HepG2 (cell line): ENCODE measurements around the gene PLCB1. TPM values are rescaled to one million over a fixed set of nuclear protein-coding genes. Genes with fewer than 3 reads are reported as not detected.

Source experiments
- AHR ChIP-seq: IDR thresholded peaks from 2 replicates; pipeline ENCODE4 v1.6.1; 2018; ENCODE audit warnings: missing genetic modification reagents, missing compliant biosample characterization
- BRF2 ChIP-seq: sonication (generic); formaldehyde crosslinking; IDR thresholded peaks from 2 replicates; pipeline ENCODE4 v1.8.1; 2022; ENCODE audit warnings: mild to moderate bottlenecking, missing genetic modification reagents
- CREM ChIP-seq, 2 experiments: sonication (generic) in 1 of 2; formaldehyde crosslinking in 1 of 2; IDR thresholded peaks; 2 replicates each; pipeline versions ENCODE4 v1.4.0 to v1.6.1; 2016 to 2020; ENCODE audit warnings: antibody characterized with exemption in 1 of 2, mild to moderate bottlenecking in 1 of 2, missing genetic modification reagents in 1 of 2
- DPF2 ChIP-seq: sonication (generic); formaldehyde crosslinking; IDR thresholded peaks from 2 replicates; pipeline ENCODE4 v1.4.0; 2020; ENCODE audit warnings: mild to moderate bottlenecking, low read depth, missing genetic modification reagents, borderline replicate concordance
- EHMT2 ChIP-seq: fragments of 200-600 bp; sonication (generic); IDR thresholded peaks from 2 replicates; pipeline ENCODE4 v1.7.0; 2017; ENCODE audit warnings: antibody characterized with exemption, low read depth, low read length, borderline replicate concordance
- HDAC2 ChIP-seq: sonication (generic); formaldehyde crosslinking; IDR thresholded peaks from 2 replicates; pipeline ENCODE4 v1.4.0; 2020; ENCODE audit warnings: missing genetic modification reagents
- ISX ChIP-seq: sonication (generic); formaldehyde crosslinking; conservative IDR thresholded peaks from 2 replicates; pipeline ENCODE4 v1.5.0; 2020; ENCODE audit warnings: missing genetic modification reagents
- KMT2A ChIP-seq: sonication (generic); formaldehyde crosslinking; IDR thresholded peaks from 2 replicates; pipeline ENCODE4 v1.4.0; 2020; ENCODE audit warnings: missing genetic modification reagents
- MED8 ChIP-seq: sonication (generic); formaldehyde crosslinking; IDR thresholded peaks from 2 replicates; pipeline ENCODE4 v1.8.1; 2023; ENCODE audit warnings: mild to moderate bottlenecking, missing genetic modification reagents; ENCODE audit not compliant: insufficient replicate concordance
- NKX3-1 ChIP-seq: sonication (generic); formaldehyde crosslinking; IDR thresholded peaks from 2 replicates; pipeline ENCODE4 v1.5.0; 2020; ENCODE audit warnings: missing genetic modification reagents
- PITX1 ChIP-seq: sonication (generic); formaldehyde crosslinking; IDR thresholded peaks from 2 replicates; pipeline ENCODE4 v1.5.1; 2020; ENCODE audit warnings: mild to moderate bottlenecking, missing genetic modification reagents
- PRPF4 ChIP-seq: fragments of 200-400 bp; formaldehyde crosslinking; IDR thresholded peaks from 2 replicates; pipeline ENCODE4 v1.6.1; 2016; ENCODE audit warnings: low read length, low read depth; ENCODE audit not compliant: poor library complexity, severe bottlenecking
- SNRNP70 ChIP-seq: fragments of 200-400 bp; formaldehyde crosslinking; IDR thresholded peaks from 2 replicates; pipeline ENCODE4 v1.6.1; 2017; ENCODE audit warnings: mild to moderate bottlenecking, low read depth, low read length, moderate library complexity
- SRY ChIP-seq: sonication (generic); formaldehyde crosslinking; IDR thresholded peaks from 2 replicates; pipeline ENCODE4 v1.8.0; 2022; ENCODE audit warnings: mild to moderate bottlenecking, missing genetic modification reagents
- TAF15 ChIP-seq: fragments of 200-400 bp; formaldehyde crosslinking; IDR thresholded peaks from one replicate; pipeline ENCODE4 v1.6.1; 2018; ENCODE audit warnings: mild to moderate bottlenecking, low read depth, low read length; ENCODE audit not compliant: poor library complexity, severe bottlenecking
- THAP9 ChIP-seq: sonication (generic); formaldehyde crosslinking; IDR thresholded peaks from 2 replicates; pipeline ENCODE4; 2020; ENCODE audit warnings: missing genetic modification reagents, mild to moderate bottlenecking, borderline replicate concordance
- TRAFD1 ChIP-seq: sonication (generic); formaldehyde crosslinking; IDR thresholded peaks from 2 replicates; pipeline ENCODE4 v1.5.1; 2020; ENCODE audit warnings: missing genetic modification reagents, mild to moderate bottlenecking, borderline replicate concordance
- ZBTB38 ChIP-seq: sonication (generic); formaldehyde crosslinking; IDR thresholded peaks from 2 replicates; pipeline ENCODE4 v1.5.1; 2020; ENCODE audit warnings: mild to moderate bottlenecking, missing genetic modification reagents
- ZNF20 ChIP-seq: sonication (generic); formaldehyde crosslinking; IDR thresholded peaks from 2 replicates; pipeline ENCODE4 v1.4.0; 2020; ENCODE audit warnings: mild to moderate bottlenecking, moderate library complexity, missing genetic modification reagents
- ZNF33B ChIP-seq: sonication (generic); formaldehyde crosslinking; IDR thresholded peaks from 2 replicates; pipeline ENCODE4 v1.5.1; 2020; ENCODE audit warnings: mild to moderate bottlenecking, missing genetic modification reagents
- ZNF749 ChIP-seq: sonication (generic); formaldehyde crosslinking; IDR thresholded peaks from 2 replicates; pipeline ENCODE4 v1.8.0; 2022; ENCODE audit warnings: mild to moderate bottlenecking, missing genetic modification reagents, moderate library complexity, borderline replicate concordance
- ZSCAN5A ChIP-seq: sonication (generic); formaldehyde crosslinking; IDR thresholded peaks from 2 replicates; pipeline ENCODE4 v1.8.0; 2022; ENCODE audit warnings: mild to moderate bottlenecking, missing genetic modification reagents, borderline replicate concordance
- polyA plus RNA-seq, 8 experiments: library from polyadenylated mRNA; depleted of rRNA in 3 of 8; stranded (reverse) in 7 of 8; unstranded in 1 of 8; fragments of >200 nt; fragmentation: Illumina TruSeq in 4 of 8; extraction: Trizol in 4 of 8; gene quantifications; 2 replicates each; pipeline versions ENCODE4 v1.2.1 to v1.2.3, GENCODE V29; 2011 to 2016; ENCODE audit warnings: low read depth in 4 of 8, missing spikeins in 1 of 8, mixed read lengths in 1 of 8; ENCODE audit not compliant: insufficient read depth in 1 of 8
- total RNA-seq, 5 experiments: library from RNA; depleted of rRNA; stranded (reverse); fragments of >200 nt; fragmentation: Illumina TruSeq; extraction: Trizol; gene quantifications; 2 replicates each; pipeline ENCODE4 v1.2.3, GENCODE V29; 2016; ENCODE audit warnings: low read depth in 1 of 5

The PLCB1 gene
- total and polyA plus RNA-seq, 2 of the 13 experiments (the other 11 are each of a cell fraction or from before 2014, with no cell fraction given): 42.4 to 55.9 TPM

- TF ChIP-seq KMT2A (no peak), SNRNP70 (no peak), TAF15 (no peak), TRAFD1 (no peak), NKX3-1 (CRISPR knock-in tag) (no peak), AHR (CRISPR knock-in tag) (no peak), ZBTB38 (CRISPR knock-in tag) (no peak), EHMT2 (0 out of 2 replicates have a peak, but pooled peaks have one; percentile 64), CREM (IDR thresholded peaks at IDR 0.05) (no peak), CREM (CRISPR knock-in tag; IDR thresholded peaks at IDR 0.05) (no peak), ZNF20 (CRISPR knock-in tag) (no peak), BRF2 (CRISPR knock-in tag) (no peak), THAP9 (CRISPR knock-in tag) (no peak), PRPF4 (no peak), MED8 (CRISPR knock-in tag) (no peak), ZNF749 (CRISPR knock-in tag) (no peak), HDAC2 (peak; percentile 60), SRY (CRISPR knock-in tag) (no peak), DPF2 (CRISPR knock-in tag) (peak; percentile 54; the same call in 1 of the 2 replicates), PITX1 (CRISPR knock-in tag) (no peak), ISX (CRISPR knock-in tag) (no peak), ZSCAN5A (CRISPR knock-in tag) (peak; percentile 63; the same call in 1 of the 2 replicates), ZNF33B (CRISPR knock-in tag) (no peak)
Measured at GRCh38 chr20:8393381-8393780, 261.3 kb downstream of the PLCB1 start (continued).
